Mesenchymal stem cell (in vitro differentiated cells and primary cell): Measurements from ENCODE around the gene PRPS1.
A peak's percentile ranks its signal among the peaks of the same experiment; 100 is the strongest.

Experiments
- DNase-seq: peaks from one replicate; pipeline ENCODE4 v3.0.0-alpha.2; 2013
- H2AFZ ChIP-seq: one replicate; pipeline ENCODE4 v1.6.1; 2013; ENCODE audit warnings: low read depth, mild to moderate bottlenecking, control low read depth, inconsistent platforms, low read length, moderate library complexity
- H2AK5ac ChIP-seq: 2 replicates; pipeline ENCODE4 v1.6.1; 2013; ENCODE audit warnings: low read length, moderate library complexity, mild to moderate bottlenecking, inconsistent platforms; ENCODE audit not compliant: severe bottlenecking
- H2BK120ac ChIP-seq: one replicate; pipeline ENCODE4 v1.6.1; 2013; ENCODE audit warnings: low read depth, mild to moderate bottlenecking, inconsistent platforms, low read length, moderate library complexity
- H2BK12ac ChIP-seq, 2 experiments: one replicate each; pipeline ENCODE4 v1.6.1; 2013; ENCODE audit warnings: inconsistent platforms in 2 of 2, low read length in 2 of 2, mild to moderate bottlenecking in 2 of 2, moderate library complexity in 2 of 2, control low read depth in 1 of 2
- H2BK15ac ChIP-seq: one replicate; pipeline ENCODE4 v1.6.1; 2013; ENCODE audit warnings: mild to moderate bottlenecking, low read depth, inconsistent platforms; ENCODE audit not compliant: poor library complexity, severe bottlenecking
- H2BK5ac ChIP-seq: 2 replicates; pipeline ENCODE4 v1.6.1; 2013; ENCODE audit warnings: low read depth, mild to moderate bottlenecking, low read length, control low read depth, inconsistent platforms; ENCODE audit not compliant: poor library complexity, severe bottlenecking
- H3K14ac ChIP-seq, 2 experiments: one replicate each; pipeline ENCODE4 v1.6.1; 2013; ENCODE audit warnings: inconsistent platforms in 2 of 2, low read length in 2 of 2, control low read depth in 1 of 2, mild to moderate bottlenecking in 1 of 2, moderate library complexity in 1 of 2
- H3K18ac ChIP-seq, 2 experiments: one replicate each; pipeline ENCODE4 v1.6.1; 2013; ENCODE audit warnings: inconsistent platforms in 2 of 2, low read length in 2 of 2, control low read depth in 1 of 2, low read depth in 1 of 2, mild to moderate bottlenecking in 1 of 2
- H3K23ac ChIP-seq, 2 experiments: one replicate each; pipeline ENCODE4 v1.6.1; 2013; ENCODE audit warnings: inconsistent platforms in 2 of 2, low read length in 2 of 2, mild to moderate bottlenecking in 2 of 2, moderate library complexity in 2 of 2, control low read depth in 1 of 2
- H3K27ac ChIP-seq: 2 replicates; pipeline ENCODE4 v1.5.1; 2013; ENCODE audit warnings: mild to moderate bottlenecking, moderate library complexity, low read length, control low read depth, inconsistent platforms; ENCODE audit not compliant: poor library complexity, severe bottlenecking
- H3K27me3 ChIP-seq, 2 experiments: 2 replicates each; pipeline versions ENCODE4 v1.6.1 to v1.7.0; 2013; ENCODE audit warnings: low read length in 2 of 2, mild to moderate bottlenecking in 2 of 2, moderate library complexity in 2 of 2, control low read depth in 1 of 2, inconsistent platforms in 1 of 2; ENCODE audit not compliant: control insufficient read depth in 1 of 2, insufficient read depth in 1 of 2
- H3K36me3 ChIP-seq, 2 experiments: 2 replicates each; pipeline versions ENCODE4 v1.6.1 to v1.7.0; 2013; ENCODE audit warnings: low read length in 2 of 2, control low read depth in 1 of 2, inconsistent platforms in 1 of 2, low read depth in 1 of 2, mild to moderate bottlenecking in 1 of 2; ENCODE audit not compliant: insufficient read depth in 2 of 2, control insufficient read depth in 1 of 2
- H3K4ac ChIP-seq, 2 experiments: one replicate each; pipeline ENCODE4 v1.6.1; 2013; ENCODE audit warnings: inconsistent platforms in 2 of 2, low read length in 2 of 2, mild to moderate bottlenecking in 2 of 2, moderate library complexity in 2 of 2, control low read depth in 1 of 2, low read depth in 1 of 2
- H3K4me1 ChIP-seq: 2 replicates; pipeline ENCODE4 v1.6.1; 2013; ENCODE audit warnings: low read depth, low read length, control low read depth; ENCODE audit not compliant: control insufficient read depth, insufficient read depth
- H3K4me2 ChIP-seq: 2 replicates; pipeline ENCODE4 v1.6.1; 2013; ENCODE audit warnings: low read length, mild to moderate bottlenecking, inconsistent platforms; ENCODE audit not compliant: poor library complexity, severe bottlenecking
- H3K4me3 ChIP-seq, 2 experiments: 2 replicates each; pipeline versions ENCODE4 v1.5.1 to v1.7.0; 2013; ENCODE audit warnings: low read length in 2 of 2, mild to moderate bottlenecking in 2 of 2, control low read depth in 1 of 2, low read depth in 1 of 2; ENCODE audit not compliant: insufficient read depth in 1 of 2
- H3K79me1 ChIP-seq: replicated peaks from 2 replicates; pipeline ENCODE4 v1.6.1; 2013; ENCODE audit warnings: mild to moderate bottlenecking, control low read depth, low read length, inconsistent platforms; ENCODE audit not compliant: poor library complexity, severe bottlenecking
- H3K9ac ChIP-seq: 2 replicates; pipeline ENCODE4 v1.7.0; 2013; ENCODE audit warnings: mild to moderate bottlenecking, low read length, moderate library complexity
- H3K9me3 ChIP-seq: 2 replicates; pipeline ENCODE4 v1.7.0; 2013; ENCODE audit warnings: mild to moderate bottlenecking, low read length; ENCODE audit not compliant: control insufficient read depth
- H4K8ac ChIP-seq: one replicate; pipeline ENCODE4 v1.6.1; 2013; ENCODE audit warnings: inconsistent platforms, mild to moderate bottlenecking, low read length, moderate library complexity
- H4K91ac ChIP-seq: one replicate; pipeline ENCODE4 v1.6.1; 2013; ENCODE audit warnings: mild to moderate bottlenecking, low read length, inconsistent platforms
- WGBS: methylation state at CpG from one replicate; pipeline ENCODE4 v1.1.7; 2013; ENCODE audit warnings: mixed read lengths; 5-methylcytosine and 5-hydroxymethylcytosine counted together

Gene PRPS1

DNA sequence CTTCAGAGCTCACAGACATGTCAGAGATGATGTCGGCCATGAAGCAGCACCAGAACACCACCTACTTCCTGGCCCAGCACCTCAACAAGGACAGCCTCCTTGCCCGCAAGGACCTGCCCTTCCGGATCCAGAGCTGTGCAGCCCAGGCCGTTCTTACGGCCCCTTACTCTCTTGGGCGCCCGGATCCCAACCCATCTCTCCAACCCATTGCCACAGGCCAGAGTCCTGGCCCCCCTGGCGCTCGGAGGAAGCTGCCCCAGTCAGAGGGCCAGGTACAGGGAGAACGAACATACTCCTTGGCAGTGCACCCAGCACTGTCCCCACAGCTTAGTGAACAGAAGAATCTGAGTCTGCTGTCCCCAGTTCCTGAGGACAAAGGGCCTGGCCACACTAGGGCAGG, 27.9 kb upstream of the PRPS1 start:
- H3K9ac ChIP-seq, result no peak overlapping the region
- no peak overlapping the region for H3K18ac ChIP-seq
- no peak overlapping the region for H3K4me3 ChIP-seq
- H2AK5ac ChIP-seq, result no peak overlapping the region
- H3K27me3 ChIP-seq, result peaks cover 0 to 40% of the 10 kb centered on the region in 2 experiments
- WGBS, result 93% methylated on average over 10 of the region's 10 CpGs
- H2BK5ac ChIP-seq, result no peak overlapping the region
- no peaks in the 10 kb centered on the region for H3K4me1 ChIP-seq
- no peak overlapping the region for H2BK12ac ChIP-seq
- no peak overlapping the region for H4K8ac ChIP-seq
- H3K36me3 ChIP-seq, result no peaks in the 10 kb centered on the region
- no peak for DNase-seq
- no peak overlapping the region for H2AFZ ChIP-seq
- no peak overlapping the region for H2BK120ac ChIP-seq
- no peak overlapping the region for H4K91ac ChIP-seq
- H3K4me2 ChIP-seq, result no peak overlapping the region
- H3K9me3 ChIP-seq, result no peaks in the 10 kb centered on the region
- no peak overlapping the region for H3K23ac ChIP-seq
- no peak overlapping the region for H2BK15ac ChIP-seq
- no peak overlapping the region for H3K4ac ChIP-seq
- no peak overlapping the region for H3K27ac ChIP-seq
- no peaks in the 10 kb centered on the region for H3K79me1 ChIP-seq
- no peak overlapping the region for H3K14ac ChIP-seq

DNA sequence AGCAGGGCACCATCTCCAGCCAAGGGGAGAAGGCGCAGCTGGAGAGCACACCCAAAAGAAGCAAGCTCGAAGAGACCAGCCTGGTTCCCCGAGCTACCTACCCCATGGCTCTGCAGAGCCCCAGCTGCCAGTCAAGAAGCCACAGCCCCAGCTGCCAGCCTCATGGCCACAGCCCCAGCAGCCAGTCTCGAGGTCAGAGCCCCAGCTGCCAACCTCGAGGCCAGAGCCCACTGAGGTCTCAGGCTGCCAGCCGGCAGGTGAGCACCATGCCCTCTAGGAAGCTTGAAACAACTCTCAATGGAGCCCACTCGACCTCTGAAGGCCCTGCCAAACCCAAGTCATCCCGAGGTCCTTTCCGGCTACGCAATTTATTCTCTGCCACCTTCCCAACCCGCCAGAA, 27.0 kb upstream of the PRPS1 start:
- H2BK120ac ChIP-seq, result no peak overlapping the region
- H3K4ac ChIP-seq, result no peak overlapping the region
- H3K9me3 ChIP-seq, result no peaks in the 10 kb centered on the region
- peaks cover 0 to 38% of the 10 kb centered on the region in 2 experiments for H3K27me3 ChIP-seq
- H3K4me2 ChIP-seq, result no peak overlapping the region
- H2BK12ac ChIP-seq, result no peak overlapping the region
- no peak overlapping the region for H2AK5ac ChIP-seq
- H4K91ac ChIP-seq, result no peak overlapping the region
- H2AFZ ChIP-seq, result no peak overlapping the region
- no peaks in the 10 kb centered on the region for H3K36me3 ChIP-seq
- no peak overlapping the region for H4K8ac ChIP-seq
- WGBS, result 82% methylated on average over 9 of the region's 11 CpGs
- no peak overlapping the region for H2BK5ac ChIP-seq
- H3K9ac ChIP-seq, result no peak overlapping the region
- no peak overlapping the region for H3K18ac ChIP-seq
- H3K4me1 ChIP-seq, result no peaks in the 10 kb centered on the region
- no peak for DNase-seq
- no peak overlapping the region for H3K23ac ChIP-seq
- H3K14ac ChIP-seq, result no peak overlapping the region
- H2BK15ac ChIP-seq, result no peak overlapping the region
- no peak overlapping the region for H3K27ac ChIP-seq
- no peaks in the 10 kb centered on the region for H3K79me1 ChIP-seq
- no peak overlapping the region for H3K4me3 ChIP-seq

GRCh38 chrX:107601759-107602158, 26.6 kb upstream of the PRPS1 start:
- Histone ChIP-seq H2BK12ac (no peak overlapping the region), H3K9me3 (no peaks in the 10 kb centered on the region), H3K18ac (no peak overlapping the region), H3K4me2 (no peak overlapping the region), H2BK5ac (no peak overlapping the region), H3K4me1 (no peaks in the 10 kb centered on the region), H2BK120ac (no peak overlapping the region), H3K23ac (no peak overlapping the region), H3K4ac (no peak overlapping the region), H2AK5ac (no peak overlapping the region), H2BK15ac (no peak overlapping the region), H3K79me1 (no peaks in the 10 kb centered on the region), H3K14ac (no peak overlapping the region), H3K9ac (no peak overlapping the region), H3K4me3 (no peak overlapping the region), H4K8ac (no peak overlapping the region), H2AFZ (no peak overlapping the region), H3K36me3 (no peaks in the 10 kb centered on the region), H3K27me3 (peaks cover 0 to 42% of the 10 kb centered on the region in 2 experiments), H3K27ac (no peak overlapping the region), H4K91ac (no peak overlapping the region)
- no peak for DNase-seq
- WGBS, result 93% methylated on average over 15 of the region's 16 CpGs

DNA sequence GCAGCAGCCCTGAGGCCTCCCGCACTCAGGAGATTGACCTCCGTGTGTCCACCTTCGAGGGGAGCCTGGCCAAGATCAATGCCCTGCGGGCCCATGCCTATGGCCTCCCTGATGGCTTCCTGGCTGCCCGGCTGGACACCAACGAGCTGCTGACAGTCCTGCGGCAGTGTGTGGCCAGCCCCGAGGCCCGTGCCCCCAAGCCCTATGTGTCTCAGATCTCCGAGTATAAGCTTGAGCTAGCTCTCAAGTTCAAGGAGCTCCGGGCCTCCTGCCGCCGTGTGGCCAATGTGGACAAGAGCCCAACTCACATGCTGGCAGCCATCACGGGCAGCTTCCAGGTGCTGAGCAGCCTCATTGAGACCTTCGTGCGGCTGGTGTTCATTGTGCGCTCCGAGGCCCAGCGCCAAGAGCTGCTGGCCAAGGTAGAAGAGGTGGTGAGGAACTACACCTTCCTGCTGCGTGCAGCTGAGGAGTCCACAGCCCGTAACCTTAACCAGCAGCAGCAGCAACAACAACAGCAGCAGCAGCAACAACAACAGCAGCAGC, 25.5 kb upstream of the PRPS1 start:
- Histone ChIP-seq H2BK15ac (no peak overlapping the region), H3K36me3 (no peaks in the 10 kb centered on the region), H4K91ac (no peak overlapping the region), H3K14ac (peak overlapping the region in 1 of 2 experiments; percentile 36), H3K4me2 (no peak overlapping the region), H3K18ac (no peak overlapping the region), H3K79me1 (no peaks in the 10 kb centered on the region), H3K4ac (no peak overlapping the region), H2BK5ac (no peak overlapping the region), H3K4me3 (no peak overlapping the region), H2AFZ (no peak overlapping the region), H3K9me3 (no peaks in the 10 kb centered on the region), H3K9ac (no peak overlapping the region), H2BK120ac (no peak overlapping the region), H2AK5ac (no peak overlapping the region), H2BK12ac (no peak overlapping the region), H3K4me1 (no peaks in the 10 kb centered on the region), H4K8ac (no peak overlapping the region), H3K27me3 (peaks cover 0 to 42% of the 10 kb centered on the region in 2 experiments), H3K27ac (no peak overlapping the region), H3K23ac (no peak overlapping the region)
- DNase-seq, result no peak
- WGBS, result 95% methylated on average over 13 of the region's 21 CpGs
